Measurements from ENCODE around the gene OR52W1. TPM values are rescaled to one million over a fixed set of nuclear protein-coding genes. Genes with fewer than 3 reads are reported as not detected.

The OR52W1 gene
- total RNA-seq, 1 donor, result not detected

DNA sequence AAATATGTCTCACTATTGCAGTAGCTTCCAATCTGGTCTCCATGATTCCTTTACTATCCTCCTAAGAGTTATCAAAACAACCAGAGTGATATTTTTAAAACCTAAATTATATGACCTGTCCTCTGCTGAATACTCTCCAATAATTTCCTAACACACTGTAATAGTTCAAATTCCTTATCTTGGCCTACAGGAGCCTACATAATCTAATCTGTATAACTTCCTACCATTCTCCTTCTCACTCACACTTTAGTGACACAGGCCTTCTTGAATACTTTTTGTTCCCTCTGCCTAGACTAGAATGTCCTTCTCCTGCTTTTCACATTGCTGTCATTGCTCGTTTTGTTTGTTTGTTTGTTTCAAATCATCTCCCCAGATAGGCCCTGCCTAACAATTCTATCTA lies 26.0 kb downstream of the OR52W1 start:
- peak; percentile 22 for DNase-seq (ENCODE audit: low read depth)
- no peak overlapping the region for H3K4me3 ChIP-seq (ENCODE audit: low read depth, low read length)
- TF ChIP-seq, protein P1, sequence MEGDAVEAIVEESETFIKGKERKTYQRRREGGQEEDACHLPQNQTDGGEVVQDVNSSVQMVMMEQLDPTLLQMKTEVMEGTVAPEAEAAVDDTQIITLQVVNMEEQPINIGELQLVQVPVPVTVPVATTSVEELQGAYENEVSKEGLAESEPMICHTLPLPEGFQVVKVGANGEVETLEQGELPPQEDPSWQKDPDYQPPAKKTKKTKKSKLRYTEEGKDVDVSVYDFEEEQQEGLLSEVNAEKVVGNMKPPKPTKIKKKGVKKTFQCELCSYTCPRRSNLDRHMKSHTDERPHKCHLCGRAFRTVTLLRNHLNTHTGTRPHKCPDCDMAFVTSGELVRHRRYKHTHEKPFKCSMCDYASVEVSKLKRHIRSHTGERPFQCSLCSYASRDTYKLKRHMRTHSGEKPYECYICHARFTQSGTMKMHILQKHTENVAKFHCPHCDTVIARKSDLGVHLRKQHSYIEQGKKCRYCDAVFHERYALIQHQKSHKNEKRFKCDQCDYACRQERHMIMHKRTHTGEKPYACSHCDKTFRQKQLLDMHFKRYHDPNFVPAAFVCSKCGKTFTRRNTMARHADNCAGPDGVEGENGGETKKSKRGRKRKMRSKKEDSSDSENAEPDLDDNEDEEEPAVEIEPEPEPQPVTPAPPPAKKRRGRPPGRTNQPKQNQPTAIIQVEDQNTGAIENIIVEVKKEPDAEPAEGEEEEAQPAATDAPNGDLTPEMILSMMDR (IDR thresholded peaks at IDR 0.05; ENCODE audit: insufficient read depth, low read length), result no peak

DNA sequence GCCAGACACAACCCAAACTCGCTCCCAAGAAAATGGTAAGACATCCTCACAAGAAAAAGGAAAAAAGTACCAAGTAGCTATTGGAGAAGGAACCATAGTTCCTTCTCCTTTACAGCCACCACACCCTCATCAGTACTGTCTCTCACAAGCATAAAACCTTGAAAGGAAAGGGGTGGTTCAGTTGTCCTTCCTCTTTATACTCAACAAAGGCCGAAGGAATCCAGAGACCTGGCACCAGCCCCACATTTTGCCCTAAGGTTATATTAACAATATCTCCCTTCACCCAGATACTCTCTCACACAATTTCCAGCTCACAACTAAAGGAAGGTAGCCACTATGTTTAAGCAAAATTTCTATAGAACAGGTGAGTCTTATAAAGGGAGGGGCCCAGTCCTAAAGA lies 26.9 kb downstream of the OR52W1 start:
- no peak for DNase-seq (ENCODE audit: low read depth)
- H3K4me3 ChIP-seq (ENCODE audit: low read depth, low read length), result no peak overlapping the region
- TF ChIP-seq, protein P1 (IDR thresholded peaks at IDR 0.05; ENCODE audit: insufficient read depth, low read length), result no peak

DNA sequence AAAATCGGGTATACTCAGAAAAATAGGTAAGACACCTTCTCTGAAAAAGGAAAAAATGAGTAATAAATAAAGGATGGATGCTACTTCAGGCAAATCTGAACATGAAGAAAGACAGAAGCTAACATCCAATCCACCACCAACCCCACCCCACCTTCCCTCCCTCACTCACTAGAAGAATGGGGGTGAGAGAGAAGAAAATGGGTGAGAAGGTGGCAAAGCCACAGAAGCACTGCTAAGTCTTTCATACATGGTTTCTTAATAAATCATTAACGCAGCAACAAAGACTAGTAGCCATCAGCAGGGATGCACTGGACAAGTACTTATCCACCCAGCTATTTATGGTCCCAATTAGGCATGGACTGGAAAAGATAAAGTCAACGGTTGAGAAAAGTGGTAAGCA lies 29.5 kb downstream of the OR52W1 start:
- TF ChIP-seq, protein P1 (IDR thresholded peaks at IDR 0.05; ENCODE audit: insufficient read depth, low read length), result no peak
- H3K4me3 ChIP-seq (ENCODE audit: low read depth, low read length), result no peak overlapping the region
- DNase-seq (ENCODE audit: low read depth), result no peak

DNA sequence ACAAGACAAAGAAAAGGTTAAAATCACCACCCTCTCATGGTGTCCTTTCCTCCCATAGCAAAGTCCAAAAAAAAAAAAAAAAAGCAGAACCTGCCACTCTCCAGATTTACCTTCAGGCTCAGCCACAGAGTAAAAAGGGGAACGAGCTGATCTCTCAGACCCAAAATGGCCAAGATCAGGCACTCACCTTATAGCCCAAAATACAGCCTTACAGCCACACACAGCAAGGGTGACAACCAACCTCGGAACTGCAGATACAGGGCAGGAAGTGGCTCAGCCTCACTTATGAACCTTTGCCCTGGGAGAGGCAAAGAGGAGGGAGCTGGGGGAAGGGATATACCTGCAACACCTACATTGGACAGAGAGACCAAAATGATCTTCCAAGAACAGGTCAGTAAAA lies 30.9 kb downstream of the OR52W1 start:
- DNase-seq (ENCODE audit: low read depth), result no peak
- TF ChIP-seq, protein P1 (IDR thresholded peaks at IDR 0.05; ENCODE audit: insufficient read depth, low read length), result no peak
- no peak overlapping the region for H3K4me3 ChIP-seq (ENCODE audit: low read depth, low read length)

DNA sequence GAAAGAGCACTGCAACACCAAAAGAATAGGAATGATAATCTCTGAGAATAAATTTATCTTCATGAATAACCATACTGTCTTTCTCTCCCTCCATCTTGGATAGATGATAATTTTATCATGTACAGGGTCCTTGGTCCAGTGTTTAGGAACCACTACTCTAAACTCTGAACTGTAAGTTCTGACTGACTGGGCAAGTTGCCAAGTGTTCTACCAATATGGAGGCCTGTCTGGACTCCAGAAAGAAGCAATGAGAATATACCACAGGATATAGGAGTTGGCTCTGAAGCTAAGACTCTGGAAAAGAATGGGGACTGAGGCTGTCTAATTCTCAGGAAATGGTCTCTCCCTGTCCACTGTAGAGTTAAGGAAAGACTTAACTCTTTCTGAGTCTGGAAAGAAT lies 33.9 kb downstream of the OR52W1 start:
- TF ChIP-seq, protein P1 (IDR thresholded peaks at IDR 0.05; ENCODE audit: insufficient read depth, low read length), result no peak
- H3K4me3 ChIP-seq (ENCODE audit: low read depth, low read length), result peak overlapping the region; percentile 4
- no peak for DNase-seq (ENCODE audit: low read depth)

DNA sequence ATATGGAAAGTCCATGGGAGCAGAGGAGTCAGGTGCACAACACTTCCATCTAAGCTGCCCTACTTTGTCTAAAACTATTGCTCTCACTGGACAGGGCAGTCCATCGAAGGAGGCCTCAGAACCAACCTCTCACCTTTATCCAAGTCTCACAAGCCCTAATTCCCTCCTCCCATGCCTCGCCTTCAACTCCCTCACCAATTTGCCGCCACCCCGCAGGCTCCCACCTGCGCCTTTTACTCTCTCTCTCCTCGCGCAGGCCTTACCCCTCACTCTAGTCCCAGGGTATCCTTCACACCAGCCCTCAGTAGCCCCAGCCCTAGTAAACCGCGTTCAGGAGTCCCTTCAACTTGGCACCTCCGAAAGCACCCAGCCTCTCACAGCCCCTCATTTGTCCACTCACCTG lies 35.0 kb downstream of the OR52W1 start:
- peak; percentile 10 for DNase-seq (ENCODE audit: low read depth)

More for the DNA sequence above, 35.0 kb downstream of the OR52W1 start:
- H3K4me3 ChIP-seq (ENCODE audit: low read depth, low read length), result peak overlapping the region; percentile 99
- TF ChIP-seq, protein P1 (IDR thresholded peaks at IDR 0.05; ENCODE audit: insufficient read depth, low read length), result no peak
